Left lung (tissue), 10 donors: Measurements from ENCODE around the gene RBBP6. TPM values are rescaled to one million over a fixed set of nuclear protein-coding genes. Genes with fewer than 3 reads are reported as not detected.
A peak's percentile ranks its signal among the peaks of the same experiment; 100 is the strongest.

Experiments used
- ATAC-seq: fragments of 200-7000 bp; cut with Tn5 transposase; one replicate; pipeline ENCODE4 v1.9.1; 2020; ENCODE audit warnings: moderate library complexity
- DNase-seq, 4 donors: peaks; one replicate each; pipeline ENCODE4 v3.0.0-alpha.2; 2013 to 2020
- H3K27ac ChIP-seq, 2 donors: fragments of 200-600 bp; sonication (generic) in 1 of 2; one replicate each; pipeline versions ENCODE4 v1.5.0 to v1.8.0; 2020 to 2021
- H3K27me3 ChIP-seq, 2 donors: fragments of 200-600 bp; sonication (generic) in 1 of 2; one replicate each; pipeline versions ENCODE4 v1.5.0 to v1.8.0; 2020 to 2021
- H3K36me3 ChIP-seq, 2 donors: fragments of 200-600 bp; sonication (generic) in 1 of 2; one replicate each; pipeline versions ENCODE4 v1.5.0 to v1.8.0; 2020 to 2021
- H3K4me1 ChIP-seq, 2 donors: fragments of 200-600 bp; one replicate each; pipeline ENCODE4 v1.8.0; 2021
- H3K4me3 ChIP-seq, 2 donors: fragments of 200-600 bp; sonication (generic) in 1 of 2; one replicate each; pipeline versions ENCODE4 v1.5.0 to v1.8.0; 2020 to 2021; ENCODE audit warnings: mild to moderate bottlenecking in 1 of 2
- H3K9me3 ChIP-seq, 2 donors: fragments of 200-600 bp; sonication (generic) in 1 of 2; one replicate each; pipeline versions ENCODE4 v1.5.0 to v1.8.0; 2020 to 2021
- intact Hi-C, 2 donors: fragments of 100-400 bp; cut with DNase I; formaldehyde crosslinking; loops; one replicate each; pipeline versions ENCODE4 v1.11.2 to v1.14.2; 2022
- polyA plus RNA-seq, 6 donors: library from polyadenylated mRNA; unstranded; fragments of 120-200 nt; gene quantifications; one replicate each; pipeline ENCODE4 v1.2.1, GENCODE V29; 2013; ENCODE audit not compliant: insufficient read length in 6 of 6
- total RNA-seq, 2 donors: library from RNA; stranded (reverse); fragmentation: NEBNext Ultra II Directional; extraction: Animal tissue kit (Norgen Biotek cat#: 25700); gene quantifications; one replicate each; pipeline ENCODE4 v1.2.1, GENCODE V29; 2021
- TF ChIP-seq, protein P1 (sequence below), 2 donors: fragments of 200-600 bp; sonication (generic) in 1 of 2; IDR thresholded peaks; one replicate each; pipeline versions ENCODE4 v1.5.0 to v1.8.0; 2021; ENCODE audit warnings: antibody characterized with exemption in 2 of 2
- donor health status: DM: no; HTN: yes; CAD: no.
- donor health status: DM: no; HTN: no; CAD: no.

RBBP6 gene
- total and polyA plus RNA-seq, 8 donors, result 39.1 to 91.1 (median 83.6) TPM

DNA sequence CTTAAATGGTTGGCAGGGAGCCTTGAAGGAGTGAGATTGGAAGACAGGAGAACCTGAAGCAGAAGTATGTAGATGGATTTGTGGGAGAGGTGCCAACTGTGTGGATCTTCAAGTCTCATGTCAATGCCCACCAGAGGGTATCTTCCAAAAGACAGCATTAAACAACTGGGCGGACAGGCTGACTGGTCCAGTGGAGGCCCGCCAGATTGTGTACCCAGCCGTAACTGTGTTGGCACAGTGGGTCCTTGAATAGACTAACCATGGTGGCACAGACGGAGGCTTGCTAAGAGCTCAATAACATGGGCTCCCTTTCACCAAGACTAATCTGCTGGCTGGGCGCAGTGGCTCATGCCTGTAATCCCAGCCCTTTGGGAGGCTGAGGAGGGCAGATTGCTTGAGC lies 24.2 kb upstream of the RBBP6 start:
- H3K27me3 ChIP-seq, result peaks cover 0 to 4% of the 10 kb centered on the region in 2 donors
- no peak for DNase-seq
- no peaks in the 10 kb centered on the region for H3K36me3 ChIP-seq
- H3K4me3 ChIP-seq, result no peak overlapping the region
- intact Hi-C loops, result no loop called here
- no peak for ATAC-seq
- TF ChIP-seq, protein P1, sequence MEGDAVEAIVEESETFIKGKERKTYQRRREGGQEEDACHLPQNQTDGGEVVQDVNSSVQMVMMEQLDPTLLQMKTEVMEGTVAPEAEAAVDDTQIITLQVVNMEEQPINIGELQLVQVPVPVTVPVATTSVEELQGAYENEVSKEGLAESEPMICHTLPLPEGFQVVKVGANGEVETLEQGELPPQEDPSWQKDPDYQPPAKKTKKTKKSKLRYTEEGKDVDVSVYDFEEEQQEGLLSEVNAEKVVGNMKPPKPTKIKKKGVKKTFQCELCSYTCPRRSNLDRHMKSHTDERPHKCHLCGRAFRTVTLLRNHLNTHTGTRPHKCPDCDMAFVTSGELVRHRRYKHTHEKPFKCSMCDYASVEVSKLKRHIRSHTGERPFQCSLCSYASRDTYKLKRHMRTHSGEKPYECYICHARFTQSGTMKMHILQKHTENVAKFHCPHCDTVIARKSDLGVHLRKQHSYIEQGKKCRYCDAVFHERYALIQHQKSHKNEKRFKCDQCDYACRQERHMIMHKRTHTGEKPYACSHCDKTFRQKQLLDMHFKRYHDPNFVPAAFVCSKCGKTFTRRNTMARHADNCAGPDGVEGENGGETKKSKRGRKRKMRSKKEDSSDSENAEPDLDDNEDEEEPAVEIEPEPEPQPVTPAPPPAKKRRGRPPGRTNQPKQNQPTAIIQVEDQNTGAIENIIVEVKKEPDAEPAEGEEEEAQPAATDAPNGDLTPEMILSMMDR (IDR thresholded peaks at IDR 0.05), result no peak
- peaks cover 0 to 4% of the 10 kb centered on the region in 2 donors for H3K4me1 ChIP-seq
- H3K9me3 ChIP-seq, result no peaks in the 10 kb centered on the region
- no peak overlapping the region for H3K27ac ChIP-seq

DNA sequence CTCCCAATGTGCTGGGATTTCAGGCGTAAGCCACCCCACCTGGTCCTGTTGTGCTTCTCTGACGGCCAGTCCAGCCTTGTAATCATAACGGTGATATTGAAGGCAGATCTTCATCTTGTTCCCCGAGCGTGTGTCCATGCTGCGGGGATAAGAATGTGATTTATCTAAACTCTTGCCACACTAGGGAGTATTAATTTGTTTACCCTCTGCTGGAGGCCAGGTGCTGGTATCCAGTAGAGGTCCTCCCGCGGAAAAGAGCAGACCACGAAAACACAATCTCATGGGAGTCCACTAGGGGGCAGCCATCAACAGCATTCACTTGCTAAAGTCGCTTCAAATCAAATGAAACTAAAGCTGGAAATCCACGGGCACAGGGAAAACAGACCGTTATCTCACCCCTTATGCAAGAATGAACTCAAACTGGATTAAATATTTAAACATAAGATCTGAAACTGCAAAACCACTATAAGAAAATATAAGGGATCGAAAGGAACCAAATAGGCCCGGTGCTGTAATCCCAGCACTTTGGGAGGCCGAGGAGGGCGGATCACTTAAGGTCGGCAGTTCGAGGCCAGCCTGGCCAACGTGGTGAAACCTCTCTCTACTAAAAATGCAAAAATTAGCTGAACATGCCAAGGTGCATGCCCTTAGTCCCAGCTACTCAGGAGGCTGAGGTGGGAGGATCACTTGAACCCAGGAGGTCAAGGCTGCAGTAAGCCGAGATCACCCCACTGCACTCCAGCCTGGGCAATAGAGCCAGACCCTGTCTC lies 22.3 kb upstream of the RBBP6 start:
- H3K27me3 ChIP-seq, result peaks cover 0 to 4% of the 10 kb centered on the region in 2 donors
- no peaks in the 10 kb centered on the region for H3K36me3 ChIP-seq
- no peak overlapping the region for H3K27ac ChIP-seq
- H3K4me1 ChIP-seq, result peaks cover 0 to 4% of the 10 kb centered on the region in 2 donors
- intact Hi-C loops, result no loop called here
- no peak overlapping the region for H3K4me3 ChIP-seq
- DNase-seq (peak in 3 of 4 donors; percentile 75 to 88 (median 77)), ATAC-seq (peak; percentile 98)
- no peaks in the 10 kb centered on the region for H3K9me3 ChIP-seq
- TF ChIP-seq, protein P1 (IDR thresholded peaks at IDR 0.05), result peak; percentile 77 to 93

DNA sequence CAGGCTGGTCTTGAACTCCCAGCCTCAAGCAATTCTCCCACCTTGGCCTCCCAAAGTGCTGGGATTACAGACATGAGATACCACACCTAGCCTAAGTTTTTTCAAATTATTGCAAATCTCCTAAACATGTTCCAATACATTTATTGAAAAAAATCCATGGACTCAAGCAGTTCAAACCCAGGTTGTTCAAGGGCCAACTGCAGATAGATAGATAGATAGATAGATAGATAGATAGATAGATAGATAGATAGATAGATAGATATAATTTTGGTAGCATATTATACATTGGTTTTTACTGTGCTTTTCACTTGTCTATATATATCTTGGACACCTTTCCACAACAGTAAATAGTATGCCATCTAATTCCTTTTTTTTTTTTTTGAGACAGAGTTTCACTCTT lies 20.9 kb upstream of the RBBP6 start:
- ATAC-seq, result no peak
- intact Hi-C loops, result no loop called here

DNA sequence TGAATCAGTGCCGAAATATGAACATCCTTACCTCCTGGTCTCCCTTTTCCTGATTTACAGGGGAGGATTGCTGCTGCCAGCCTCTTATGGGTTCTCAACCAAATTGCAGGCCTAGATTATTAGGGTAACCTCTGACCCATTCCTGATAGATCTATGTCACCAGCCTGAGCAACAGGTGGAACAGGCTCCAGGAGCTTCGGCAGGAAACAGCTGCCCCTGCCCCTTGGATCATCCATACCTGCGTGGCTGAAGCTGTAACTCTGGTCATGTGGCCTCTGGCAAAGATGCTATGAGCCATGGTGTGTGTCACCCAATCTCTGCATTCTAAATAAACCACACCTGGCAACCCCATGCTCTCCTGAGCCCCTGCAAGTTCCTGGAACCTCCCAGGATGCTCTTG lies 18.4 kb upstream of the RBBP6 start:
- H3K36me3 ChIP-seq, result no peaks in the 10 kb centered on the region
- H3K27me3 ChIP-seq, result peaks cover 0 to 3% of the 10 kb centered on the region in 2 donors
- H3K4me3 ChIP-seq, result no peak overlapping the region
- DNase-seq (no peak), ATAC-seq (no peak)
- TF ChIP-seq, protein P1 (IDR thresholded peaks at IDR 0.05), result no peak
- no peaks in the 10 kb centered on the region for H3K9me3 ChIP-seq
- H3K27ac ChIP-seq, result no peak overlapping the region
- H3K4me1 ChIP-seq, result peaks cover 5 to 18% of the 10 kb centered on the region in 2 donors
- intact Hi-C loops, result no loop called here

More for the DNA sequence above, 20.9 kb upstream of the RBBP6 start:
- Histone ChIP-seq H3K36me3 (no peaks in the 10 kb centered on the region), H3K4me1 (peaks cover 0 to 4% of the 10 kb centered on the region in 2 donors), H3K9me3 (no peaks in the 10 kb centered on the region), H3K27me3 (peaks cover 0 to 4% of the 10 kb centered on the region in 2 donors), H3K4me3 (no peak overlapping the region), H3K27ac (no peak overlapping the region)
- TF ChIP-seq, protein P1 (IDR thresholded peaks at IDR 0.05), result no peak
- no peak for DNase-seq

DNA sequence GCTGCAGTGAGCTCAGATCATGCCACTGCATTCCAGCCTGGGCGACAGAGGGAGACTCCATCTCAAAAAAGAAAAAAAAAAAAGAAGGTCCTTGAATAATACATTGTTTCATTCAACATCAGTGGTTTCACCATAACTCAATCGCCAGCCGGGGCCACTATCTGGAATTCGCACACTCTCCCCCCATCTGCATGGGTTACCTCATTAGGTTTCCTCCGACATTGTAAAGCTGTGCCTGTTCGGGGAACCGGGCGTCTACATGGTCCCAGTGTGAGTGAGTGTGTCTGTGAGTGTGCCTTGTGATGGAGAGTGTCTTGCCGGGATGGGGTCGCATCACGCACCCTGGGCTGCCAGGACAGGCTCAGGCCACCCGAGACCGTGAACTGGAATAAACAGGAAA lies 16.6 kb upstream of the RBBP6 start:
- intact Hi-C loops, result no loop called here
- TF ChIP-seq, protein P1 (IDR thresholded peaks at IDR 0.05), result no peak
- no peaks in the 10 kb centered on the region for H3K27me3 ChIP-seq

More for the DNA sequence above, 16.6 kb upstream of the RBBP6 start:
- no peaks in the 10 kb centered on the region for H3K36me3 ChIP-seq
- peaks cover 5 to 15% of the 10 kb centered on the region in 2 donors for H3K4me1 ChIP-seq
- H3K4me3 ChIP-seq, result no peak overlapping the region
- DNase-seq, result no peak
- H3K27ac ChIP-seq, result no peak overlapping the region
- no peak for ATAC-seq
- no peaks in the 10 kb centered on the region for H3K9me3 ChIP-seq
